Adrenal gland (tissue), 12 donors: ENCODE measurements around the gene TMEM62. TPM values are rescaled to one million over a fixed set of nuclear protein-coding genes. Genes with fewer than 3 reads are reported as not detected.

ENCODE experiments used
- DNase-seq, 7 donors: peaks; one replicate each; pipeline ENCODE4 v3.0.0-alpha.2; 2019 to 2020
- H3K27ac ChIP-seq, 5 donors: fragments of 200-600 bp; sonication (generic) in 4 of 5; 1 replicate in 3 of 5; 2 replicates in 2 of 5; pipeline versions ENCODE4 v1.5.1 to v1.8.0; 2016 to 2020; ENCODE audit warnings: mild to moderate bottlenecking in 1 of 5
- H3K27me3 ChIP-seq: fragments of 200-600 bp; 2 replicates; pipeline ENCODE4 v1.8.0; 2021
- H3K36me3 ChIP-seq, 2 donors: fragments of 200-600 bp; replicated peaks in 1 of 2; 1 replicate in 1 of 2; 2 replicates in 1 of 2; pipeline versions ENCODE4 v1.5.1 to v1.8.0; 2018 to 2022
- H3K4me1 ChIP-seq, 2 donors: fragments of 200-600 bp; replicated peaks in 1 of 2; 1 replicate in 1 of 2; 2 replicates in 1 of 2; pipeline versions ENCODE4 v1.5.1 to v1.8.0; 2018 to 2021
- H3K4me3 ChIP-seq, 4 donors: fragments of 200-600 bp; sonication (generic) in 3 of 4; one replicate each; pipeline ENCODE4 v1.5.1; 2016 to 2018
- H3K9me3 ChIP-seq, 3 donors: fragments of 200-600 bp; sonication (generic) in 1 of 3; replicated peaks in 1 of 3; 1 replicate in 2 of 3; 2 replicates in 1 of 3; pipeline versions ENCODE4 v1.5.1 to v1.8.0; 2016 to 2021
- POLR2A ChIP-seq, 2 donors: fragments of 450-650 bp; IDR thresholded peaks; one replicate each; pipeline ENCODE4 v1.6.1; 2017; ENCODE audit warnings: antibody characterized with exemption in 2 of 2, mild to moderate bottlenecking in 2 of 2, moderate library complexity in 1 of 2
- WGBS, 4 donors: extraction: QIAGEN DNeasy Blood & Tissue Kit in 2 of 4; methylation state at CpG; one replicate each; pipeline versions ENCODE4 v1.1.5 to v1.1.7; 2013 to 2017; 5-methylcytosine and 5-hydroxymethylcytosine counted together
- intact Hi-C, 2 donors: fragments of 100-400 bp; cut with DNase I; formaldehyde crosslinking; loops; one replicate each; pipeline versions ENCODE4 v1.14.1 to v1.15.0; 2022 to 2023
- polyA plus RNA-seq, 3 donors: library from polyadenylated mRNA; stranded (reverse); fragments of 200-250 nt in 2 of 3; fragments of 350-450 nt in 1 of 3; fragmentation: Illumina TruSeq in 1 of 3; extraction: RNeasy Lipid Tissue Mini Kit (QIAGEN cat#74804) in 1 of 3; gene quantifications; one replicate each; pipeline ENCODE4 v1.2.3, GENCODE V29; 2013 to 2014
- total RNA-seq, 9 donors: library from RNA; depleted of rRNA in 4 of 9; stranded (reverse); fragments of >200 nt in 4 of 9; fragments of 120-200 nt in 1 of 9; fragmentation: NEBNext Ultra II Directional in 1 of 9; extraction: Animal tissue kit (Norgen Biotek cat#: 25700) in 1 of 9; gene quantifications; one replicate each; pipeline versions ENCODE4 v1.1.0 to v1.2.4, GENCODE V29; 2013 to 2023
- TF ChIP-seq, protein P1 (sequence below), 6 experiments: fragments of 450-650 bp in 4 of 6; fragments of 200-600 bp in 2 of 6; sonication (generic) in 1 of 6; IDR thresholded peaks; 1 replicate in 5 of 6; 2 replicates in 1 of 6; pipeline versions ENCODE4 v1.5.1 to v1.8.0; 2016 to 2021; ENCODE audit warnings: antibody characterized with exemption in 6 of 6, mild to moderate bottlenecking in 2 of 6, moderate library complexity in 1 of 6
- donor health status: healthy with polysubstance abuse.
- donor health status: Bipolar disorder and iron deficiency.
- donor health status: DM: yes; HTN: yes; CAD: no.
- donor health status: DM: no; HTN: no; CAD: no.
- donor health status: DM: no; HTN: no; CAD: no.
- donor health status: DM: yes; HTN: yes; CAD: no.

Gene TMEM62
- total and polyA plus RNA-seq, 12 donors: 11.3 to 25.9 (median 18.4) TPM

DNA sequence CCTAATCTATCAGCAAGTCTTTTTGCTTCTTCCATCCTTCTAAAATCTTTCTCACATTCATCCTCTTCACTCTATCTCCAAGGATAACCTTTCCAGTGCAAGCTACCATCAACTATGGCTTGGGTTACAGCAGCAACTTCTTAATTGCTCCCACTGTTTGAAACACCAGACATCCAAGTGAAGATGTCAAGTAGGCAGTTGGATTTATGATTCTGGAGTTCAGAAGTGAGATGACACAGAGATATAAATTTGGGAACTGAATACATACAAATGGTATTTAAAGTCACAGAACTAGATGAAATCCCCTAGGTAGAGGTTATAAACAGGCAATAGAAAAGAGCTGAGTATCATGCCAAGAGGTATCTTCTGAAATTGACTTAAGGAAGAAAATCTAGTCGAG lies 31.2 kb upstream of the TMEM62 start:
- 75 to 100% (median 89%) methylated on average over 1 of the region's 1 CpG for WGBS, 4 donors
- Histone ChIP-seq H3K4me1 (peaks cover 4 to 23% of the 10 kb centered on the region in 2 donors), H3K27ac (no peak overlapping the region), H3K36me3 (peaks cover 0 to 13% of the 10 kb centered on the region in 2 donors), H3K27me3 (no peaks in the 10 kb centered on the region), H3K9me3 (no peaks in the 10 kb centered on the region), H3K4me3 (no peak overlapping the region)
- DNase-seq: no peak
- TF ChIP-seq POLR2A (IDR thresholded peaks at IDR 0.05): no peak
- TF ChIP-seq, protein P1, sequence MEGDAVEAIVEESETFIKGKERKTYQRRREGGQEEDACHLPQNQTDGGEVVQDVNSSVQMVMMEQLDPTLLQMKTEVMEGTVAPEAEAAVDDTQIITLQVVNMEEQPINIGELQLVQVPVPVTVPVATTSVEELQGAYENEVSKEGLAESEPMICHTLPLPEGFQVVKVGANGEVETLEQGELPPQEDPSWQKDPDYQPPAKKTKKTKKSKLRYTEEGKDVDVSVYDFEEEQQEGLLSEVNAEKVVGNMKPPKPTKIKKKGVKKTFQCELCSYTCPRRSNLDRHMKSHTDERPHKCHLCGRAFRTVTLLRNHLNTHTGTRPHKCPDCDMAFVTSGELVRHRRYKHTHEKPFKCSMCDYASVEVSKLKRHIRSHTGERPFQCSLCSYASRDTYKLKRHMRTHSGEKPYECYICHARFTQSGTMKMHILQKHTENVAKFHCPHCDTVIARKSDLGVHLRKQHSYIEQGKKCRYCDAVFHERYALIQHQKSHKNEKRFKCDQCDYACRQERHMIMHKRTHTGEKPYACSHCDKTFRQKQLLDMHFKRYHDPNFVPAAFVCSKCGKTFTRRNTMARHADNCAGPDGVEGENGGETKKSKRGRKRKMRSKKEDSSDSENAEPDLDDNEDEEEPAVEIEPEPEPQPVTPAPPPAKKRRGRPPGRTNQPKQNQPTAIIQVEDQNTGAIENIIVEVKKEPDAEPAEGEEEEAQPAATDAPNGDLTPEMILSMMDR (IDR thresholded peaks at IDR 0.05): no peak
- intact Hi-C loops: no loop called here

DNA sequence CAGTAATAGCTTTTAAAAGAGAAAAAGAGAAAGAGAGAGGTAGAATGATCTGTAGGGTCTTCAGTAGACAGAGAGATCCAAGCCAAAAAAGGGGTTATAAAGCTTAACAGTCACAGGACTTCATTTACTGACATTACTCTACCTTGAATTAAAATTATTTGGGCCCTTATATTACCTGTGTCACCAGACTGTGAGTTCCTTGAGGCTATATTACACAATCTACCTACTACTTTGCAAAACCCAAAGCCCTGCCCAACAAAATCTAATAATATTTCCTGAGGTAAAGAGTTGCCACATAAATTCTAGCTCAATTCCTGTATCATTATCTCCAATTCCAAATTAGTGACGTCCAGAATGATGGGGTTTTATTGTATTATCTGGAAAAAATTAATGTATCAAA lies 29.5 kb upstream of the TMEM62 start:
- DNase-seq: no peak
- intact Hi-C loops: no loop called here

DNA sequence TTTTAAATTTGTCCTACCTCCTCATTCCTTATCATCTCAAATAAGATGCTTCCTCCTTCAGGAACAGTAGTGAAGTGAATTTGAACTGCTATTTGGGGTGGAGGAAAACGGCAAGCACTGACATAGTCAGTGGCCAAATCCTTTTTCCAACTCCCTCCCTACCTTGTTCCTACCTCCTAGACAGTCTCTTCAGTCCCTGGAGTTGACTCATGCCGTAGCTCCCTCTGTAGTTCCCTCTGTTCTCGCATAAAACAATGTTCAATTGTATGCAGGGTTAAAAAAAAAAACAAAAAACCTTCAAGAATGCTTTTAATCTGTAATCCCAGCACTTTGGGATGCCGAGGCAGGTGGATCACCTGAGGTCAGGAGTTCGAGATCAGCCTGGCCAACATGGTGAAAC lies 29.0 kb upstream of the TMEM62 start:
- H3K4me3 ChIP-seq: no peak overlapping the region
- H3K27ac ChIP-seq: peak overlapping the region in 1 of 5 donors; percentile 92
- TF ChIP-seq, protein P1 (IDR thresholded peaks at IDR 0.05): no peak
- TF ChIP-seq POLR2A (IDR thresholded peaks at IDR 0.05): no peak
- peaks cover 4 to 23% of the 10 kb centered on the region in 2 donors for H3K4me1 ChIP-seq
- no peaks in the 10 kb centered on the region for H3K27me3 ChIP-seq
- 58 to 79% (median 68%) methylated on average over 5 of the region's 5 CpGs for WGBS, 4 donors
- H3K9me3 ChIP-seq: no peaks in the 10 kb centered on the region
- intact Hi-C loops: no loop called here
- peaks cover 0 to 13% of the 10 kb centered on the region in 2 donors for H3K36me3 ChIP-seq
- no peak for DNase-seq

More for the DNA sequence above, 29.5 kb upstream of the TMEM62 start:
- no peak overlapping the region for H3K4me3 ChIP-seq
- H3K36me3 ChIP-seq: peaks cover 0 to 13% of the 10 kb centered on the region in 2 donors
- H3K9me3 ChIP-seq: no peaks in the 10 kb centered on the region
- TF ChIP-seq, protein P1 (IDR thresholded peaks at IDR 0.05): no peak
- no peak for TF ChIP-seq POLR2A (IDR thresholded peaks at IDR 0.05)
- peaks cover 4 to 23% of the 10 kb centered on the region in 2 donors for H3K4me1 ChIP-seq
- H3K27me3 ChIP-seq: no peaks in the 10 kb centered on the region
- no peak overlapping the region for H3K27ac ChIP-seq
- 63 to 71% (median 67%) methylated on average over 1 of the region's 1 CpG for whole genome bisulfite sequencing, 4 donors

DNA sequence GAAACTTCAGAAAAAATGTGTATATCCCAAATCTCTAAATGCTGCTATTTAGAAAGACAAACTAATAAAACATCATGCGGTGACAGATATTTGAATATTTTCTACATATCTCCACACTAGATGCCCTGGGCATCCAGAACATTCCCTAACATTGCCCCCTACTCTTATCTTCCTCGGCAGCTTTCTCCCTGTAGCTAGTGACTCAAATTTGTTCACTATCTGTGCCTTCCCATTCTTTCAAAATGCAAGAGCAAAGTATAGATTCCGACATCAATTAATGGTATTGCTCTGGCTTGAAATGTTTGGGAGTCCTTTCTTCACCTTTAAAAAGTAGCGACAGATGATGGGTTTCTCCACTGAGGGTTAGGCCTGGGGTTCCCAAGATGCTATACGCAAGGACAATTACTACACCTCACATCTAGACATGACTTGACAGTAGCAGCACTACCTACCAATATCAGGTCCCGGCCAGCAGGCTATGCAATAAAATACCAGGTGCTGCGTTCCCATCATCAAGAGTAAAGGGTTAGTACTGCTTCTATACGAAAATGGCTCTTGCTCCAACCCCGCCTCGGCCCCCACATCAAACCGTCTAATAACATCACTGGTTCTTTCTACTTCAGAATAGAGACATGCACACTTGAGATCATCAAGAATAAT lies 28.2 kb upstream of the TMEM62 start:
- peak in 5 of 7 donors; percentile 13 to 60 (median 19) for DNase-seq
- Histone ChIP-seq H3K27ac (peak overlapping the region in 4 of 5 donors; percentile 53 to 92 (median 74)), H3K36me3 (peaks cover 0 to 11% of the 10 kb centered on the region in 2 donors), H3K27me3 (no peaks in the 10 kb centered on the region), H3K4me1 (peaks cover 4 to 23% of the 10 kb centered on the region in 2 donors), H3K4me3 (peak overlapping the region; percentile 24 to 78 (median 61)), H3K9me3 (no peaks in the 10 kb centered on the region)
- TF ChIP-seq POLR2A (IDR thresholded peaks at IDR 0.05): no peak
- TF ChIP-seq, protein P1 (IDR thresholded peaks at IDR 0.05): peak in 1 of 6 experiments; percentile 2
- intact Hi-C loops: no loop called here
- 9 to 12% (median 11%) methylated on average over 11 of the region's 11 CpGs for WGBS, 4 donors
